Erythroblast (primary cell): ENCODE results near the gene ZDHHC6.
A peak's percentile ranks its signal among the peaks of the same experiment; 100 is the strongest.
"Not testable (repeated sequence)": the region's sequence is repeated elsewhere in the genome, so short reads cannot be mapped to it uniquely, and the experiment has no call there.

Experiments
- DNase-seq, 2 experiments: peaks; one replicate each; lab custom pipeline; 2025; lab: John Stamatoyannopoulos, UW
- GATA1 ChIP-seq: IDR thresholded peaks from 2 replicates; pipeline ENCODE4 v1.6.1; 2011; ENCODE audit warnings: low read depth, mild to moderate bottlenecking, control low read depth, low read length, moderate library complexity
- POLR2A ChIP-seq: IDR thresholded peaks from 2 replicates; pipeline ENCODE4 v1.6.1; 2011; ENCODE audit warnings: mild to moderate bottlenecking, low read length

Gene ZDHHC6, protein sequence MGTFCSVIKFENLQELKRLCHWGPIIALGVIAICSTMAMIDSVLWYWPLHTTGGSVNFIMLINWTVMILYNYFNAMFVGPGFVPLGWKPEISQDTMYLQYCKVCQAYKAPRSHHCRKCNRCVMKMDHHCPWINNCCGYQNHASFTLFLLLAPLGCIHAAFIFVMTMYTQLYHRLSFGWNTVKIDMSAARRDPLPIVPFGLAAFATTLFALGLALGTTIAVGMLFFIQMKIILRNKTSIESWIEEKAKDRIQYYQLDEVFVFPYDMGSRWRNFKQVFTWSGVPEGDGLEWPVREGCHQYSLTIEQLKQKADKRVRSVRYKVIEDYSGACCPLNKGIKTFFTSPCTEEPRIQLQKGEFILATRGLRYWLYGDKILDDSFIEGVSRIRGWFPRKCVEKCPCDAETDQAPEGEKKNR

DNA sequence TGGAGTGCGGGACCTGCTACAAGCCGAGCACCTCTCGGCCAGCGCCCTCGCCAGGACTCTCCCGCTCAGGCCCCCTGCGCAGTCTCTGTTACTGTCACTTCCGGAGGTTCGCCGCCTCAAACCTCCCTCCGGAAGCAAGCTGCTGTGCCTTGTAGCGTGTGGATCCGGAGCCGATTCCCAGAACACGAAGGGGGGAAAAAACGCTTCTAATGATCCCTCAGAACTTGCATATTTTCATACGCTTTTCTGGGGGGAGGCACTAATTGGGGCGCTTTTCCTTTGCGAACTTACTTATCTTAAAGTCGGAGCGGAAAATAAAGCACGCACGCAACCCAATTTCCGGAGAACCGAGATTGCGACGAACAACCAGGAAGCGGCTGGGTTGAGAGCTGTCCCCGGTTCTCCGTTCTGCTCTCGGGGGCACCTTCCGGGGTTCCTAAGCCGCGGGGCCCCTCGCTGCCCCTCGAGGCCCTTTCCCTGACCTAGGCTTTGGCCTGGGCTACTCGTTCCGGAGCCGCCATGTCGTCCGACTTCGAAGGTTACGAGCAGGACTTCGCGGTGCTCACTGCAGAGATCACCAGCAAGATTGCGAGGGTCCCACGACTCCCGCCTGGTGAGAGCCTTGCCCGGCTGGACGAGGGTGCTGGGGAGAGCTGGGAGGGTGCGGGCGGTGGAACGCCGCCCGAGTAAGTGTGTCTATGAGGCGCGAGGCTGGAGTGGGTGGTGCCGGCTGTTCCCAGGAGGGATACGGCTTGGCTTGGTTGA lies at the start of gene ZDHHC6, which contains the start of gene VTI1A:
ZDHHC6 (minus strand) TSS at position 60 of the 765 bp plus-strand sequence. CDS start 1,478 bp downstream, outside the sequence.
VTI1A (plus strand) TSS at position 361 of the 765 bp plus-strand sequence; CDS start at position 520, 159 bp downstream.
- peak; percentile 94 to 95 for DNase-seq
- TF ChIP-seq GATA1 = no peak
- peak; percentile 91 for TF ChIP-seq POLR2A

DNA sequence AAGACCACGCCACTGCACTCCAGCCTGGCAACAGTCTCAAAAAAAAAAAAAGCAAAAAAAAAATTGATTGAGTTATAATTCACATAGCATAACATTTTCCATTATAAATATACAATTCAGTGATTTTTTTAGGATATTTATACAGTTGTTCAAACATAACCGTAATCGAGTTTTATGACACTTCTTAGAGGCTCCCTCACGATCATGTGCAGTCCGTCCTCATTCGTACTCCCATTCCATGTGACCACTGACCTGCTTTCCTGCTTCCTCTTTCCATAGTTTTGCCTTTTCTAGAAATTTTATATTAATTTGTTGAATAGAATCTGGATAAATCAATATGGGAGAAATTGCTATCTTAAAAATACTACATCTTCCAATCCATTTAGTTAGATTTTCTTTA lies 46.0 kb upstream of the ZDHHC6 start:
- no peak for DNase-seq
- TF ChIP-seq POLR2A (no peak), GATA1 (no peak)

DNA sequence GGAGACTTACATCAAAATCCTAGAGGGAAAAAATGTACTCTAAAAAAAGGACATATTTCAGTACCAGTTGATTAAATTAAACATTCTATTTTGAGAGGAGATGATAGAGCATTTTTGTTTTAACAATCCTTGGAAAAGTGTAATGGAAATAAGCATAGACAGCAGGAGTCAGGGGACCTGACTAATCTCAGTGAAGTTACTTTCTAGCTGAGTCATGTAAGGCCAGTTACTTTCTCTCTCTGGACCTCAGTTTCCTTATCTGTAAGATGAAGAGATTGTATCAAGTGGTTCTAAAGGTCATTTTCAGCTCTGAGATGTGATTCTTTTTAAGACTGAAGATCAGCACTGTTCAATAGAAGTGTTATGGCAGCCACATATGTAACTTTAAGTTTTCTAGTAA lies 44.4 kb upstream of the ZDHHC6 start:
- TF ChIP-seq POLR2A (no peak), GATA1 (no peak)
- DNase-seq = peak; percentile 3 to 6

DNA sequence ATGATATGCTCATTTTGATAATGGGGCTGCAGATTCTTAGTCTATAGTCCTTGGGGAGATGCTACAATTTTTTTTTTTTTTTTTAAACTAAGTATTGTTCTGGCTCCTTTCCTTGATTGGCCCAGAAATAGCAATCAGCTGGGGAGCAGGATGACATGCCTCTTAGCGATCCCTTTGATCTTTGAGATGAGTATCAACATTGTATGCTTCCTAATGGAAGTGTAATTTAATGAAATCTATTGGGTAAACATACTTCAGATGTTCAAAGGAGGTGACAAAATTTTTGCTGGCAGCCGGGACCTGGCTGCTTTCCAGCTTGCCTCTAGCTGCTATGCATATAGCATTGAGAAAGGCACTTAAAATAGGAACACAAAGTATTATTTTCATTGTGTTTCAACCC lies 43.8 kb upstream of the ZDHHC6 start:
- TF ChIP-seq GATA1 = no peak
- TF ChIP-seq POLR2A = no peak
- no peak for DNase-seq

DNA sequence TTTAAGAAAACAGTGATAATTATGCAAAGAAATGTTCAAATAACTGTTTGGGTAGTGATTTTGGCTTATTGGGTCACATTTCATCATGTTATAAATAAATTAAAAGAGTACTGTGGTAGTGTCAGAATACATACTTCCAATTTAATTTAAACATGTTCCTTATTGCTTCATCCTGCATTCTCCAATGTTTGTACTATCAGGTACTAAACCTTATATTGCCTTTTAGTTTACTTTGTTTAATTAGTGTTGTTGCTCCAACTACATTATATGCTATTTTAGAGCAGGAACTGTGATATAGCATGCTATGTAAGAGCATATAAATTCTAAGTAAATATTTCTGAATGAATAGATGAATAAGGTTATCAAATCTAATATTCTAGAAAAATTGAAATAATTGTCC lies 41.2 kb upstream of the ZDHHC6 start:
- TF ChIP-seq GATA1 (no peak), POLR2A (no peak)
- DNase-seq = no peak

DNA sequence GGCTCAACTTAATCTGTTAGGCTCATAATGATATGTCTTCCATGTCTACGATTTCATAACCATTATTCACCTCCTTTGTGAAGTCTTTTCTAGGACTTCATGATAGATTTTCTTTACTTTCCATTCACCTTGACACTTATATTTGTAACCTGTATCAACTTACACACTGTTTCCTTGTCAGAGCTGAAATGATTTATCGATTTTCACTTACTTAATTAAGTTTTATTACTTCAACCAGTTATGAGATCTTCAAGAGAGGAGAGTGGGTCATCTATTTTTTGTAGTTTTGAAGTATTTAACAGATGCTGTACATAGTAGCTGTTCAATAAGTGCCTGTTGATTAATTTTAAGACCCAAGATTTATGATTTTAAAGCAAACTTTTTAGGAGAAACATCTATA lies 37.7 kb upstream of the ZDHHC6 start:
- no peak for DNase-seq
- TF ChIP-seq GATA1 = no peak
- TF ChIP-seq POLR2A = no peak

DNA sequence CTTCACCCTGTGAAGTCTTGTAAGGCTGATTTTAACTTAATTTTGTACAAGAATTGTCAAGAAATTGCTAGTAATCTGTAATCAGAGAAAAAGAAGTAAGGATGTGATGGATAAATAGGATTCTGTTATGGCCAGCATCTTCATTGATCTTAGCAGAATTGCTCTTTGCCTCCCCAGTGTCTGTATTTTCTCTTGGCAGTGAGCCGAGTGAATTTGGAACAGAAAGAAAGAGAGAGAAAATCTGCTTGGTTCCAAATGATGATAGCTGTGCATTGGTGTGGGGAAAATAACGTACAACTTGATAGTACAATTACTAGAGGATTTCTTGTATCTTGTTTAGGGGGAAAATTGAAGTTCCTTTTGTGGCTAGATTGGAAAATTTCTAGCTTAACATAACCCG lies 34.9 kb upstream of the ZDHHC6 start:
- no peak for DNase-seq
- TF ChIP-seq GATA1 = no peak

DNA sequence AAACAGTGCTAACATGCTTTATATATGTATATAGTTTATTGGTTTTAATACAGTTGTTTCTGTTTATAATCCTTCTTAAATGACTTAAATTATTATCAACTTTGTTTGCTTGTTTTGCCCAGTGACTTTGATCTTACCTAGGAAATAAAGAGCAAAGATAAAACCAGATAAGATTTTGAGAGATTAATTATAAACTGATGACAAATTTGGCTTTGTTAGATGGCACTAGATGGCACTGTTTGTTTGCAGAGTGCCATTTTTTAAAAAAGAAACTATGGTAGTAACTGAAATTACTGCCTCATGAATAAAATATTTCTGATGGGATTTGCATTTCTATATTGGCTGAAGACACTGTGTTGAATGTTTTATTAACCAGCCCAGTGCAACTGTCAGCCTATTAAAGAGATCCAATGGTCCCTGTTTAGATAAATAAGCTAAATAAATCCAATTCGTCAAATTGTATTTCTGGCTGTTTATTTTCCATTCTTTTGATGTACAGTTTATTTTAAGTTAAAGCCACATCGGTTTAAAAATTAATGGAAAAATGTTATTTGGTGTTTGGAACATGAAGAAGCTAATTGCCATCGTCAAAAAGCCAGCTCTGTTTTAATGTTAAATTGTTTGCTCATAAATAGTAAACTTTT lies 29.0 kb upstream of the ZDHHC6 start:
- TF ChIP-seq POLR2A (no peak), GATA1 (no peak)
- DNase-seq = no peak

DNA sequence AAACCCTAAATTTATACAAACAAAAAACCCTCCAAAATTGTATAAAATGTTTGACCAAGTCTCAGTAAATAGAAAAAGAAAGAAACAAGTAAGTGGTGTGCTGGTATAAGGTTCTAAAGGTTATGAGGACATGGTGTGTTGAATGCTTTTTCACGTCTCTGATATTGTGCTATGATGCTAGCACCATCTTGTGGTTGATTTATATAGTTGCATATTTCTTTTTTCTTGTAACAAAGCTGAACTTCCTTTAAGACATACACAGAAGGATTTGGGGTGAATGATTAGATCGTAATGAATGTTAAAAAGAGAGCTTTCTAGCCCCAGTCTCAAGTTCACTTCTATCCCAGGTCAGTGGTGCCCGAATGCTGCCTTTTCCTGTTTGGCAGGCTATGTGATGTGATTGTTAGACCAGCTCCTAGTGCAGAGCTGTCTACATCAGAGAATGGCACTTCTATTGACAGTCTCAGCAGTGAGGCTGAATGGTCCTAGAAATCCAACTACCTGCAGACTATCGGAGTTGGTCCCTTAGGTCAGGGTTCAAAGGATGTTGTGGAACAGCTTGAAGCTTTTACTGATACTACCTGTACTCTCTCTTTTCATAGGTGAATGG lies 25.3 kb upstream of the ZDHHC6 start:
- DNase-seq = peak; percentile 68 to 73
- TF ChIP-seq GATA1 = no peak
- no peak for TF ChIP-seq POLR2A

DNA sequence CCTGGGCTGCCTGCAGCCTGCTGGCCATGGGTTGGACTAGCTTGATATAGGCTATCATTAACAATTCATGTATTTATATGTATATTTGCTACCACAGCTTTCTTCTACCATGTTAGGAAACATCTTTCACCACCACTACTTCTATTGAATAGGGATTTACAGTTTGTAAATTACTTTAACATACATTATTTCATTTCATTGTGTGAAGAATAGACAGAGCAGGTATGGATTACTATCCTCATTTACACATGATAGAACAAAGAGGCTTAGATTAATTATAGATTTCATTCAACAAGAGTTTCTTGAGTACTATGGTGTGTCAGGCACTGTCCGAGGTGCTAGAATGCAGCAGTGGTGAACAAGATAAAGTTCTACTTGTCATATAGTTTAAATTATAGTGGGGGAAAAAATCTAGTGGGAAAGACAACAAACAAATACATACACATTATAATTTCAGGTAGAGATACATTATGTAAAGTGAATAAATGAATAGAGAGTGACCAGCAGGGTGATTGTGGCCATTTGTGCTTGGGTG lies 20.9 kb upstream of the ZDHHC6 start:
- TF ChIP-seq GATA1 (no peak), POLR2A (no peak)
- DNase-seq = no peak

DNA sequence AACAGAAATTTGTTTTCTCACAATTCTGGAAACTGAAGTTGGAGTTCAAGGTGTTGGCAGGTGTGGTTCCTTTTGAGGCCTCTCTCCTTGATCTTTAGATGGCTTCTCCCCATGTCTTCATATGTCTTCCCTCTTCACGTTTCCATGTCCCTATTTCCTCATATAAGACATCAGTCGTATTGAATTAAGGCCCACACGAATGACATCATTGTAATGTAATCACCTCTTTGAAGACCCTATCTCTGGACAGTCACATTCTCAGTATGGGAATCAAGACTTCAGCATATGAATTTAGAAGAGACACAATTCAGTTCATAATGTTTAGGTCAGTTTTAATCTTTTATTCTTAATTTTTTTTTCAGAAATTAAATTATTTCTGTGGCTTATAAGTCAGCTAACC lies 20.1 kb upstream of the ZDHHC6 start:
- DNase-seq = no peak
- TF ChIP-seq POLR2A (no peak), GATA1 (no peak)

DNA sequence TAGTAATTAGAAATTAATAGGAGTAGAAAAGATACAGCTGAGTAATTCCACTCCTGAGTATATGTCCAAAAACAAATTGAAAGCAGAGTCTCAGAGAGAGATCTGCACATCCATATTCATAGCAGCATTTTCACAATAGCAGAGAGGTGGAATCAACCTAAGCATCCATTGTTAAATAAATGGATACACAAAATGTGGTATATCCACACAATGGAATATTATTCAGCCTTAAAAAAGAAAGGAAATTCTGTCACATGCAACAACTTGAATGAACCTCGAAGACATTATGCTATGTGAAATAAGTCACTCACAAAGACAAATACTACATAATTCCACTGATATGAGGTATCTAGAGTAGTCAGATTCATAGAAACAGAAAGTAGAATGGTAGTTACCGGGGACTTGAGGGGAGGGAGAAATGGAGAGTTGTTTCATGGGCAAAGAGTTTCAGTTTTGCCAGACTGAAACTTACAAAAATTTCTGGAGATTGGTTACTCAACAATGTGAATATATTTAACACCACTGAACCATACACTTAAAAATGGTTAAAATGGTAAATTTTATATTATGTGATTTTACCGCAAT lies 18.7 kb upstream of the ZDHHC6 start:
- no peak for DNase-seq
- TF ChIP-seq POLR2A (no peak), GATA1 (no peak)

DNA sequence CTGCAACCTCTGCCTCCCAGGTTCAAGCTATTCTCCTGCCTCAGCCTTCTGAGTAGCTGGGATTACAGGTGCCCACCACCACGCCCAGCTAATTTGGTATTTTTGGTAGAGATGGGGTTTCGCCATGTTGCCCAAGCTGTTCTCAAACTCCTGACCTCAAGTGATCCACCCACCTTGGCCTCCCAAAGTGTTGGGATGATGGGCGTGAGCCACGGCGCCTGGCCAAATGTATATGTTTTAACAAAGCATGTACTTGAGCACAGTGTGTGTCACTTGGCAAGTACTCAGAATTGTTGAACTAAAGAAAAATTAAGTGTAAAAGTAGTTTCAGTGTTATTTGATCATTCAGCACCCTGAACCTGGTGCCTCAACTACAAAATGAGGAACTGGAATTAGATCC lies 17.4 kb upstream of the ZDHHC6 start:
- DNase-seq = not testable (repeated sequence)
